ENCODE measurements around the gene FARP1. TPM values are rescaled to one million over a fixed set of nuclear protein-coding genes. Genes with fewer than 3 reads are reported as not detected.

FARP1 gene
- total RNA-seq, 4 donors from 2014 or later = 1.5 to 10.3 (median 6.4) TPM

DNA sequence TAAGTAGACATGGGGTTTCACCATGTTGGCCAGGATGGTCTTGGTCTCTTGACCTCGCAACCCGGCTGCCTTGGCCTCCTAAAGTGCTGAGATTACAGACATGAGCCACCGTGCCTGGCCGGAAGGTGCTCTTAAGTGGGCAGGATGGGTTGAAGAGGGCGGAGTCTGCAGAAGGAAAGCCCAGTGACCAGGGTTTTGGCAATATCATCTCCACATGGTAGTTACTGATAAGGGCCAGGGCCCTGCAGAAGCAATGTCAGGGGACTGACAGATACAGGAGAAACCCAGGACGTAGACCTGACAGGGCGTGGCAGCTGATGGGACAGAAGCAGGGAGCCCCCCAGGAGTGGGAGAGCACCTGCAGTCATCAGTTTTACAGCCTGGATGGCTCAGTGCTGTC is 79.9 kb downstream of the FARP1 start:
- H3K4me1 ChIP-seq = peaks cover 0 to 5% (median 0%) of the 10 kb centered on the region in 3 donors
- no peak for DNase-seq
- no peak overlapping the region for H3K27ac ChIP-seq
- no peak overlapping the region for H3K4me3 ChIP-seq
- no peak for TF ChIP-seq POLR2A (IDR thresholded peaks at IDR 0.05)
- TF ChIP-seq, protein P1, sequence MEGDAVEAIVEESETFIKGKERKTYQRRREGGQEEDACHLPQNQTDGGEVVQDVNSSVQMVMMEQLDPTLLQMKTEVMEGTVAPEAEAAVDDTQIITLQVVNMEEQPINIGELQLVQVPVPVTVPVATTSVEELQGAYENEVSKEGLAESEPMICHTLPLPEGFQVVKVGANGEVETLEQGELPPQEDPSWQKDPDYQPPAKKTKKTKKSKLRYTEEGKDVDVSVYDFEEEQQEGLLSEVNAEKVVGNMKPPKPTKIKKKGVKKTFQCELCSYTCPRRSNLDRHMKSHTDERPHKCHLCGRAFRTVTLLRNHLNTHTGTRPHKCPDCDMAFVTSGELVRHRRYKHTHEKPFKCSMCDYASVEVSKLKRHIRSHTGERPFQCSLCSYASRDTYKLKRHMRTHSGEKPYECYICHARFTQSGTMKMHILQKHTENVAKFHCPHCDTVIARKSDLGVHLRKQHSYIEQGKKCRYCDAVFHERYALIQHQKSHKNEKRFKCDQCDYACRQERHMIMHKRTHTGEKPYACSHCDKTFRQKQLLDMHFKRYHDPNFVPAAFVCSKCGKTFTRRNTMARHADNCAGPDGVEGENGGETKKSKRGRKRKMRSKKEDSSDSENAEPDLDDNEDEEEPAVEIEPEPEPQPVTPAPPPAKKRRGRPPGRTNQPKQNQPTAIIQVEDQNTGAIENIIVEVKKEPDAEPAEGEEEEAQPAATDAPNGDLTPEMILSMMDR (IDR thresholded peaks at IDR 0.05) = no peak
- no peaks in the 10 kb centered on the region for H3K27me3 ChIP-seq
- intact Hi-C loops (cut with DNase I) = no loop called here
- no peaks in the 10 kb centered on the region for H3K9me3 ChIP-seq
- H3K36me3 ChIP-seq = no peaks in the 10 kb centered on the region
- 71 to 96% methylated on average over 1 to 5 of the region's 7 CpGs for WGBS, 2 donors

DNA sequence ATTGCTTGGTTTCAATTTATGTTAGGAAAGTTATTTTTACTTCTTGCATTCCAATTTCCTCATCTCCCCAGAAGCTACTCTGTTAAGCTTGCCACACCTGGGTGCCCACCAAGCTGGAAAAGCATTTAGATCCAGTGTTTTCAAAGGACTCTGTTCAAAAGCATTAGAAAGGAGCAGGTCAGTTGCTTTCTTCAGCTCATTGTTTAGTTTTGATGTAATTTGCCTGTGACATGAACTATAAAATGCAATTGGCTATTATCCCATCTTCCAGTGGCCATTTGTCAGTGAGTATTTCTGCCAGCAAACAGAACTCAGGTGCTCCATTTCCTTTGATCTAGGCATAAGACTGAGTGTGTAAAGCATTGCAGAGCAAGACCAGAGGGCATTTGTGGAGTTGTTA is 80.8 kb downstream of the FARP1 start:
- no peak overlapping the region for H3K27ac ChIP-seq
- no peaks in the 10 kb centered on the region for H3K36me3 ChIP-seq
- no peaks in the 10 kb centered on the region for H3K27me3 ChIP-seq
- TF ChIP-seq POLR2A (IDR thresholded peaks at IDR 0.05) = no peak
- TF ChIP-seq, protein P1 (IDR thresholded peaks at IDR 0.05) = no peak
- no peak overlapping the region for H3K4me3 ChIP-seq
- no peak for DNase-seq
- peaks cover 0 to 5% (median 0%) of the 10 kb centered on the region in 3 donors for H3K4me1 ChIP-seq
- no peaks in the 10 kb centered on the region for H3K9me3 ChIP-seq
- intact Hi-C loops (cut with DNase I) = no loop called here

DNA sequence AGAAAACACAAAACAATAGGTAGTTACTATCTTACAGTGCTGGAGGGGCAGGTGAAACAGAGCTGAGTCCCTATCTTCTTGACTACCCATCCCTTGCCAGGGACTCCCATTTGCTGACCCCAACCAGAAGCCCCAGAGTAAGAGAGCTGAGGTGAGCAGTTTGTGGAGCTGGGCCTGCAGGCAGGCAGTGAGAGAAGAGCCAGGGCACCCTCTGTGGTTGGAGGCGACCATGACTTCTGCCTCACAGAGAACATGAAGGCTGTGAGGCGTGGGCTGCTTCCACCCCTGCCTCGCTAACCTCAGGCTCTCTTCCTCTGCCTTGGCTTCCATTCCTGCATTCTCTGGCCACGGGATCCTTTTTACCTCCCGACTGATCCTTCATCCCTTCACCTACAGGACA is 81.7 kb downstream of the FARP1 start:
- DNase-seq = no peak
- Histone ChIP-seq H3K4me1 (peaks cover 0 to 5% (median 0%) of the 10 kb centered on the region in 3 donors), H3K27ac (no peak overlapping the region), H3K4me3 (no peak overlapping the region), H3K36me3 (no peaks in the 10 kb centered on the region), H3K27me3 (no peaks in the 10 kb centered on the region), H3K9me3 (no peaks in the 10 kb centered on the region)
- TF ChIP-seq, protein P1 (IDR thresholded peaks at IDR 0.05) = no peak
- no peak for TF ChIP-seq POLR2A (IDR thresholded peaks at IDR 0.05)
- intact Hi-C loops (cut with DNase I) = no loop called here
- 83 to 96% methylated on average over 5 of the region's 5 CpGs for WGBS, 2 donors

GRCh38 chr13:98225036-98225940 is 82.4 kb downstream of the FARP1 start:
- H3K9me3 ChIP-seq = no peaks in the 10 kb centered on the region
- H3K4me3 ChIP-seq = no peak overlapping the region
- WGBS, 2 donors = 84 to 86% methylated on average over 20 of the region's 20 CpGs
- peaks cover 0 to under 1% (median 0%) of the 10 kb centered on the region in 3 donors for H3K4me1 ChIP-seq
- H3K27me3 ChIP-seq = no peaks in the 10 kb centered on the region
- TF ChIP-seq, protein P1 (IDR thresholded peaks at IDR 0.05) = no peak
- TF ChIP-seq POLR2A (IDR thresholded peaks at IDR 0.05) = no peak
- no peak for DNase-seq
- no peaks in the 10 kb centered on the region for H3K36me3 ChIP-seq
- H3K27ac ChIP-seq = no peak overlapping the region
- intact Hi-C loops (cut with DNase I) = no loop called here

- Histone ChIP-seq H3K4me1 (no peaks in the 10 kb centered on the region), H3K4me3 (no peak overlapping the region), H3K27ac (no peak overlapping the region), H3K27me3 (no peaks in the 10 kb centered on the region), H3K36me3 (no peaks in the 10 kb centered on the region), H3K9me3 (no peaks in the 10 kb centered on the region)
- 83 to 91% methylated on average over 5 of the region's 5 CpGs for WGBS, 2 donors
- no peak for DNase-seq
- TF ChIP-seq, protein P1 (IDR thresholded peaks at IDR 0.05) = no peak
- TF ChIP-seq POLR2A (IDR thresholded peaks at IDR 0.05) = no peak
- intact Hi-C loops (cut with DNase I) = no loop called here
Measured at GRCh38 chr13:98226496-98226895, 83.6 kb downstream of the FARP1 start.
